Stomach (tissue), 9 donors: Measurements from ENCODE around the gene RTL5. TPM values are rescaled to one million over a fixed set of nuclear protein-coding genes. Genes with fewer than 3 reads are reported as not detected.

Source experiments
- DNase-seq, 2 donors: peaks; one replicate each; pipeline versions ENCODE4 v3.0.0 to v3.0.0-alpha.2; 2013 to 2019
- H3K27ac ChIP-seq, 5 donors: fragments of 200-600 bp in 4 of 5; sonication (generic) in 4 of 5; one replicate each; pipeline ENCODE4 v1.5.1; 2013 to 2019; ENCODE audit warnings: mild to moderate bottlenecking in 1 of 5, moderate library complexity in 1 of 5
- H3K27me3 ChIP-seq, 3 donors: fragments of 200-600 bp; sonication (generic); one replicate each; pipeline ENCODE4 v1.5.1; 2017 to 2019; ENCODE audit warnings: mixed run types in 1 of 3
- H3K36me3 ChIP-seq, 4 donors: fragments of 200-600 bp; sonication (generic); 1 replicate in 3 of 4; 2 replicates in 1 of 4; pipeline ENCODE4 v1.5.1; 2016 to 2019
- H3K4me1 ChIP-seq, 4 donors: fragments of 200-600 bp; sonication (generic); one replicate each; pipeline ENCODE4 v1.5.1; 2016 to 2019
- H3K4me3 ChIP-seq, 4 donors: fragments of 200-600 bp; sonication (generic) in 3 of 4; one replicate each; pipeline ENCODE4 v1.5.1; 2016 to 2019; ENCODE audit warnings: mild to moderate bottlenecking in 1 of 4
- H3K9me3 ChIP-seq, 4 donors: fragments of 200-600 bp; sonication (generic); one replicate each; pipeline ENCODE4 v1.5.1; 2016 to 2019
- EP300 ChIP-seq: sonication (generic); formaldehyde crosslinking; IDR thresholded peaks from one replicate; pipeline ENCODE4 v1.6.1; 2017; ENCODE audit warnings: antibody characterized with exemption
- POLR2A ChIP-seq, 4 donors: fragments of 450-650 bp; IDR thresholded peaks; one replicate each; pipeline ENCODE4 v1.6.1; 2016; ENCODE audit warnings: antibody characterized with exemption in 4 of 4, control low read depth in 2 of 4, mild to moderate bottlenecking in 1 of 4, moderate library complexity in 1 of 4
- POLR2AphosphoS5 ChIP-seq, 3 donors: sonication (generic); formaldehyde crosslinking; IDR thresholded peaks; one replicate each; pipeline ENCODE4 v1.6.1; 2016; ENCODE audit warnings: antibody characterized with exemption in 3 of 3
- WGBS, 5 donors: extraction: QIAGEN DNeasy Blood & Tissue Kit in 3 of 5; methylation state at CpG; one replicate each; pipeline versions ENCODE4 v1.1.5 to v1.1.7; 2013 to 2018; 5-methylcytosine and 5-hydroxymethylcytosine counted together
- intact Hi-C: fragments of 100-400 bp; cut with DNase I; formaldehyde crosslinking; loops from one replicate; pipeline ENCODE4 v1.15.1; 2023; ENCODE audit warnings: low total_unique reads
- polyA plus RNA-seq, 3 donors: library from polyadenylated mRNA; stranded (reverse); fragments of 200-250 nt; gene quantifications; one replicate each; pipeline ENCODE4 v1.2.3, GENCODE V29; 2013
- total RNA-seq, 5 donors: library from RNA; depleted of rRNA; stranded (reverse); fragments of >200 nt; gene quantifications; one replicate each; pipeline versions ENCODE4 v1.1.0 to v1.2.3, GENCODE V29; 2014 to 2016
- TF ChIP-seq, protein P1 (sequence below), 7 experiments: fragments of 450-650 bp in 4 of 7; fragments of 200-600 bp in 3 of 7; sonication (generic) in 3 of 7; IDR thresholded peaks; one replicate each; pipeline ENCODE4 v1.5.1; 2016 to 2019; ENCODE audit warnings: antibody characterized with exemption in 7 of 7, control low read depth in 2 of 7, mild to moderate bottlenecking in 1 of 7
- donor health status: healthy with polysubstance abuse.
- donor health status: Bipolar disorder and iron deficiency.
- donor health status: healthy.

RTL5 gene
- total and polyA plus RNA-seq, 8 donors = 0.58 to 5.4 (median 2.6) TPM

GRCh38 chrX:72117636-72118210, 14.0 kb downstream of the RTL5 start:
- Histone ChIP-seq H3K4me1 (peaks cover 5 to 23% (median 8%) of the 10 kb centered on the region in 4 donors), H3K36me3 (no peaks in the 10 kb centered on the region), H3K27ac (no peak overlapping the region), H3K27me3 (no peaks in the 10 kb centered on the region), H3K4me3 (no peak overlapping the region), H3K9me3 (no peaks in the 10 kb centered on the region)
- intact Hi-C loops = no loop called here
- DNase-seq = no peak
- TF ChIP-seq EP300 (no peak), POLR2A (IDR thresholded peaks at IDR 0.05) (no peak), POLR2AphosphoS5 (IDR thresholded peaks at IDR 0.05) (no peak)
- TF ChIP-seq, protein P1, sequence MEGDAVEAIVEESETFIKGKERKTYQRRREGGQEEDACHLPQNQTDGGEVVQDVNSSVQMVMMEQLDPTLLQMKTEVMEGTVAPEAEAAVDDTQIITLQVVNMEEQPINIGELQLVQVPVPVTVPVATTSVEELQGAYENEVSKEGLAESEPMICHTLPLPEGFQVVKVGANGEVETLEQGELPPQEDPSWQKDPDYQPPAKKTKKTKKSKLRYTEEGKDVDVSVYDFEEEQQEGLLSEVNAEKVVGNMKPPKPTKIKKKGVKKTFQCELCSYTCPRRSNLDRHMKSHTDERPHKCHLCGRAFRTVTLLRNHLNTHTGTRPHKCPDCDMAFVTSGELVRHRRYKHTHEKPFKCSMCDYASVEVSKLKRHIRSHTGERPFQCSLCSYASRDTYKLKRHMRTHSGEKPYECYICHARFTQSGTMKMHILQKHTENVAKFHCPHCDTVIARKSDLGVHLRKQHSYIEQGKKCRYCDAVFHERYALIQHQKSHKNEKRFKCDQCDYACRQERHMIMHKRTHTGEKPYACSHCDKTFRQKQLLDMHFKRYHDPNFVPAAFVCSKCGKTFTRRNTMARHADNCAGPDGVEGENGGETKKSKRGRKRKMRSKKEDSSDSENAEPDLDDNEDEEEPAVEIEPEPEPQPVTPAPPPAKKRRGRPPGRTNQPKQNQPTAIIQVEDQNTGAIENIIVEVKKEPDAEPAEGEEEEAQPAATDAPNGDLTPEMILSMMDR (IDR thresholded peaks at IDR 0.05) = no peak
- 90 to 100% (median 90%) methylated on average over 2 of the region's 2 CpGs for WGBS, 5 donors

- no peaks in the 10 kb centered on the region for H3K36me3 ChIP-seq
- DNase-seq = no peak
- intact Hi-C loops = no loop called here
- H3K4me1 ChIP-seq = peaks cover 0 to under 1% (median 0%) of the 10 kb centered on the region in 4 donors
- 39 to 71% (median 54%) methylated on average over 7 of the region's 7 CpGs for whole genome bisulfite sequencing, 5 donors
- TF ChIP-seq, protein P1 (IDR thresholded peaks at IDR 0.05) = no peak
- TF ChIP-seq POLR2A (IDR thresholded peaks at IDR 0.05) = no peak
- no peak for TF ChIP-seq POLR2AphosphoS5 (IDR thresholded peaks at IDR 0.05)
- TF ChIP-seq EP300 = no peak
- H3K27me3 ChIP-seq = no peaks in the 10 kb centered on the region
- H3K27ac ChIP-seq = no peak overlapping the region
- no peak overlapping the region for H3K4me3 ChIP-seq
- no peaks in the 10 kb centered on the region for H3K9me3 ChIP-seq
Observed at GRCh38 chrX:72115380-72115779, 16.3 kb downstream of the RTL5 start.

DNA sequence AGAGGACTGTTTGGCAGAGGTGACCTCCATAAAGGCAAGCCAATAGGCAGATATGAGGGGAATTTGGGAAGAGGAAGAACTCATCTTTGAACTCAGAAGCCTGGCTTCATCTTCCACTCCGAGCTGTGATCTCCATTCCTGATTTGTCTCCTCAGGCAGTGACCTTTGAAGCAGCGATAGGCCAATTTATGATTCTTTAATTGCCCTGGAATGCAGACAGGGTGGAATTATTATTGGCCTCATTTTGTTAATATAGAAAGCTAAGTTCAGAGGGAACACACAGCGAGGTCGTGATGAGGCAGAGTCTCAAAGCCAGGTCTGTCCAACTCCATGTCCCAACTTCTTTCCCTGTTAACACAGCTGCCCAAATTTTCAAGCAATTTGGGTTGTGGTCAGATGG, 16.9 kb downstream of the RTL5 start:
- Histone ChIP-seq H3K9me3 (no peaks in the 10 kb centered on the region), H3K4me3 (no peak overlapping the region), H3K36me3 (no peaks in the 10 kb centered on the region), H3K27ac (no peak overlapping the region), H3K27me3 (no peaks in the 10 kb centered on the region), H3K4me1 (no peaks in the 10 kb centered on the region)
- WGBS, 5 donors = 69 to 89% (median 80%) methylated on average over 4 of the region's 4 CpGs
- intact Hi-C loops = no loop called here
- TF ChIP-seq POLR2AphosphoS5 (IDR thresholded peaks at IDR 0.05) = no peak
- TF ChIP-seq EP300 = no peak
- TF ChIP-seq, protein P1 (IDR thresholded peaks at IDR 0.05) = no peak
- no peak for TF ChIP-seq POLR2A (IDR thresholded peaks at IDR 0.05)
- DNase-seq = no peak

- WGBS, 5 donors = 65 to 77% (median 70%) methylated on average over 6 of the region's 6 CpGs
- intact Hi-C loops = no loop called here
- H3K27ac ChIP-seq = no peak overlapping the region
- no peaks in the 10 kb centered on the region for H3K4me1 ChIP-seq
- TF ChIP-seq POLR2AphosphoS5 (IDR thresholded peaks at IDR 0.05) (no peak), EP300 (no peak), POLR2A (IDR thresholded peaks at IDR 0.05) (no peak)
- TF ChIP-seq, protein P1 (IDR thresholded peaks at IDR 0.05) = no peak
- H3K4me3 ChIP-seq = no peak overlapping the region
- H3K27me3 ChIP-seq = no peaks in the 10 kb centered on the region
- DNase-seq = no peak
- no peaks in the 10 kb centered on the region for H3K36me3 ChIP-seq
- H3K9me3 ChIP-seq = no peaks in the 10 kb centered on the region
Observed at GRCh38 chrX:72114306-72114705, 17.4 kb downstream of the RTL5 start.
